IMR-90 (cell line): ENCODE measurements around the gene ALKBH7. TPM values are rescaled to one million over a fixed set of nuclear protein-coding genes. Genes with fewer than 3 reads are reported as not detected.

Experiments
- ATAC-seq: fragments of 200-7000 bp; cut with Tn5 transposase; 2 replicates; pipeline ENCODE4 v1.9.1; 2020; ENCODE audit warnings: low read depth, mild to moderate bottlenecking, moderate library complexity
- BruUV-seq: library from RNA; stranded (reverse); fragments of 400-500 nt; replicated peaks from 2 replicates; lab custom pipeline; 2021; lab: Mats Ljungman, UMichigan
- CTCF ChIA-PET: fragments of 300-600 bp; formaldehyde crosslinking; extraction: SDS; loops from one replicate; lab custom pipeline; 2021; ENCODE audit warnings: antibody characterized with exemption; lab: Yijun Ruan, JAX
- POLR2A ChIA-PET: fragments of 300-600 bp; sonication (Branson Sonifier 250); formaldehyde crosslinking; loops from one replicate; lab custom pipeline; 2022; ENCODE audit warnings: antibody characterized with exemption; ENCODE audit not compliant: unreplicated experiment; lab: Charles Lee
- DNase-seq: peaks from one replicate; pipeline ENCODE4 v3.0.0; 2013
- H2AFZ ChIP-seq: replicated peaks from 2 replicates; pipeline ENCODE3; 2013; ENCODE audit warnings: low read length, mild to moderate bottlenecking; ENCODE audit not compliant: poor library complexity
- H2AK5ac ChIP-seq: 2 replicates; pipeline ENCODE4 v1.6.1; 2013; ENCODE audit warnings: low read depth, low read length, inconsistent platforms
- H2AK9ac ChIP-seq: replicated peaks from 2 replicates; pipeline ENCODE3; 2013; ENCODE audit warnings: mild to moderate bottlenecking, low read depth, low read length, moderate library complexity; ENCODE audit not compliant: poor library complexity
- H2BK120ac ChIP-seq: 2 replicates; pipeline ENCODE4 v1.6.1; 2013; ENCODE audit warnings: low read depth, low read length, inconsistent platforms
- H2BK15ac ChIP-seq: 3 replicates; pipeline ENCODE4 v1.6.1; 2013; ENCODE audit warnings: low read depth, low read length, inconsistent platforms
- H2BK20ac ChIP-seq: 2 replicates; pipeline ENCODE4 v1.6.1; 2013; ENCODE audit warnings: low read depth, mild to moderate bottlenecking, inconsistent platforms, low read length, moderate library complexity
- H2BK5ac ChIP-seq: 2 replicates; pipeline ENCODE4 v1.6.1; 2013; ENCODE audit warnings: mild to moderate bottlenecking, low read depth, low read length, inconsistent platforms; ENCODE audit not compliant: poor library complexity, severe bottlenecking
- H3K14ac ChIP-seq: replicated peaks from 2 replicates; pipeline ENCODE4 v1.6.1; 2013; ENCODE audit warnings: low read depth, low read length, inconsistent platforms
- H3K18ac ChIP-seq: 2 replicates; pipeline ENCODE4 v1.6.1; 2013; ENCODE audit warnings: low read depth, low read length, control low read depth
- H3K23ac ChIP-seq: 2 replicates; pipeline ENCODE4 v1.6.1; 2013; ENCODE audit warnings: low read depth, low read length, inconsistent platforms
- H3K27ac ChIP-seq: 2 replicates; pipeline ENCODE4 v1.5.1; 2013; ENCODE audit warnings: mild to moderate bottlenecking, control low read depth, low read length; ENCODE audit not compliant: insufficient read depth
- H3K27me3 ChIP-seq: 2 replicates; pipeline ENCODE4 v1.6.1; 2013; ENCODE audit warnings: low read length; ENCODE audit not compliant: control insufficient read depth, insufficient read depth
- H3K36me3 ChIP-seq: 2 replicates; pipeline ENCODE4 v1.6.1; 2013; ENCODE audit warnings: low read length, mixed read lengths; ENCODE audit not compliant: control insufficient read depth, insufficient read depth
- H3K4ac ChIP-seq: 2 replicates; pipeline ENCODE4 v1.6.1; 2013; ENCODE audit warnings: low read depth, low read length, inconsistent platforms
- H3K4me1 ChIP-seq: 2 replicates; pipeline ENCODE4 v1.6.1; 2013; ENCODE audit warnings: low read length, mixed read lengths; ENCODE audit not compliant: control insufficient read depth, insufficient read depth
- H3K4me2 ChIP-seq: 2 replicates; pipeline ENCODE4 v1.6.1; 2013; ENCODE audit warnings: low read depth, mild to moderate bottlenecking, control low read depth, low read length, moderate library complexity
- H3K4me3 ChIP-seq: 2 replicates; pipeline ENCODE4 v1.5.1; 2013; ENCODE audit warnings: low read depth, mild to moderate bottlenecking, control low read depth, low read length, moderate library complexity; ENCODE audit not compliant: insufficient read depth
- H3K56ac ChIP-seq: 2 replicates; pipeline ENCODE4 v1.6.1; 2013; ENCODE audit warnings: low read length, inconsistent platforms; ENCODE audit not compliant: insufficient read depth; ENCODE audit errors: extremely low read depth
- H3K79me1 ChIP-seq, 2 experiments: 2 replicates each; pipeline ENCODE4 v1.6.1; 2013; ENCODE audit warnings: low read length in 2 of 2, inconsistent platforms in 1 of 2, low read depth in 1 of 2
- H3K9ac ChIP-seq: 2 replicates; pipeline ENCODE4 v1.6.1; 2013; ENCODE audit warnings: low read depth, low read length, control low read depth
- H3K9me1 ChIP-seq: 2 replicates; pipeline ENCODE4 v1.6.1; 2013; ENCODE audit warnings: low read length, inconsistent platforms; ENCODE audit not compliant: insufficient read depth
- H3K9me3 ChIP-seq: 2 replicates; pipeline ENCODE4 v1.6.1; 2013; ENCODE audit warnings: low read length; ENCODE audit not compliant: control insufficient read depth, insufficient read depth
- H4K20me1 ChIP-seq: 2 replicates; pipeline ENCODE4 v1.6.1; 2013; ENCODE audit warnings: low read length, inconsistent platforms; ENCODE audit not compliant: insufficient read depth
- H4K5ac ChIP-seq: 2 replicates; pipeline ENCODE4 v1.6.1; 2013; ENCODE audit warnings: mild to moderate bottlenecking, low read depth, low read length, control low read depth
- H4K8ac ChIP-seq, 2 experiments: 2 replicates each; pipeline ENCODE4 v1.6.1; 2013; ENCODE audit warnings: low read depth in 2 of 2, low read length in 2 of 2, control low read depth in 1 of 2, inconsistent platforms in 1 of 2
- H4K91ac ChIP-seq: 2 replicates; pipeline ENCODE4 v1.6.1; 2013; ENCODE audit warnings: low read depth, low read length, inconsistent platforms; ENCODE audit not compliant: insufficient read depth
- BHLHE40 ChIP-seq: fragments of 150-350 bp; IDR thresholded peaks from 2 replicates; pipeline ENCODE4 v1.6.1; 2016; ENCODE audit warnings: mild to moderate bottlenecking, low read depth, low read length
- CEBPB ChIP-seq: IDR thresholded peaks from 2 replicates; pipeline ENCODE4 v1.6.1; 2012; ENCODE audit warnings: low read depth, low read length, improper control_type of control experiment
- CHD1 ChIP-seq: IDR thresholded peaks from 2 replicates; pipeline ENCODE4 v1.6.1; 2012; ENCODE audit warnings: low read depth, low read length, improper control_type of control experiment
- CTCF ChIP-seq: conservative IDR thresholded peaks from 2 replicates; pipeline ENCODE4 v1.5.1; 2012; ENCODE audit warnings: mild to moderate bottlenecking, low read depth, low read length, improper control_type of control experiment
- ELK1 ChIP-seq: fragments of 150-350 bp; IDR thresholded peaks from 2 replicates; pipeline ENCODE4 v1.6.1; 2016; ENCODE audit warnings: low read depth, mild to moderate bottlenecking, low read length, moderate library complexity, borderline replicate concordance
- FOS ChIP-seq: fragments of 150-350 bp; IDR thresholded peaks from 2 replicates; pipeline ENCODE4 v1.6.1; 2016; ENCODE audit warnings: low read depth, low read length
- MAFK ChIP-seq: IDR thresholded peaks from 2 replicates; pipeline ENCODE4 v1.6.1; 2012; ENCODE audit warnings: low read depth, low read length, improper control_type of control experiment
- MAZ ChIP-seq: IDR thresholded peaks from 2 replicates; pipeline ENCODE4 v1.6.1; 2012; ENCODE audit warnings: low read depth, mild to moderate bottlenecking, low read length, improper control_type of control experiment, moderate library complexity, borderline replicate concordance
- MXI1 ChIP-seq: IDR thresholded peaks from 2 replicates; pipeline ENCODE4 v1.6.1; 2012; ENCODE audit warnings: low read depth, mild to moderate bottlenecking, low read length, moderate library complexity, borderline replicate concordance
- NFE2L2 ChIP-seq: fragments of 150-350 bp; IDR thresholded peaks from 2 replicates; pipeline ENCODE4 v1.6.1; 2016; ENCODE audit warnings: low read depth, mild to moderate bottlenecking, low read length
- POLR2A ChIP-seq: IDR thresholded peaks from 2 replicates; pipeline ENCODE4 v1.6.1; 2012; ENCODE audit warnings: mild to moderate bottlenecking, low read depth, low read length
- RAD21 ChIP-seq: IDR thresholded peaks from 2 replicates; pipeline ENCODE4 v1.6.1; 2012; ENCODE audit warnings: low read length, improper control_type of control experiment
- RCOR1 ChIP-seq: IDR thresholded peaks from 2 replicates; pipeline ENCODE4 v1.6.1; 2012; ENCODE audit warnings: mild to moderate bottlenecking, low read length, improper control_type of control experiment; ENCODE audit not compliant: insufficient replicate concordance
- RFX5 ChIP-seq: IDR thresholded peaks from 2 replicates; pipeline ENCODE4 v1.8.0; 2012; ENCODE audit warnings: low read depth, mild to moderate bottlenecking, low read length, moderate library complexity
- SMC3 ChIP-seq: fragments of 150-350 bp; IDR thresholded peaks from 2 replicates; pipeline ENCODE4 v1.6.1; 2016; ENCODE audit warnings: low read depth, mild to moderate bottlenecking, antibody characterized with exemption, low read length, moderate library complexity
- WGBS, 2 experiments: methylation state at CpG; one replicate each; pipeline versions ENCODE4 v1.1.5 to v1.1.7; 2013; ENCODE audit warnings: missing lambda C conversion rate in 2 of 2; ENCODE audit not compliant: insufficient read length in 1 of 2; ENCODE audit errors: extremely low coverage in 2 of 2; 5-methylcytosine and 5-hydroxymethylcytosine counted together
- dilution Hi-C: fragments of 300-500 bp; cut with HindIII; formaldehyde crosslinking; loops from one replicate; pipeline ENCODE4 v1.14.3; 2018; ENCODE audit warnings: low sequenced_read_pairs; ENCODE audit not compliant: unreplicated experiment
- in situ Hi-C: fragments of 300-500 bp; cut with MboI; formaldehyde crosslinking; loops from 3 replicates; pipeline ENCODE4 v1.14.3; 2019; ENCODE audit warnings: low sequenced_read_pairs, inconsistent platforms, mixed read lengths
- intact Hi-C: fragments of 100-400 bp; cut with micrococcal nuclease; formaldehyde crosslinking; loops from 2 replicates; pipeline ENCODE4 v1.10.0; 2022
- polyA plus RNA-seq, 3 experiments: library from polyadenylated mRNA; depleted of rRNA; stranded (reverse); fragments of >200 nt; gene quantifications; 2 replicates each; pipeline ENCODE4 v1.2.3, GENCODE V29; 2012; ENCODE audit warnings: low replicate concordance in 1 of 3
- total RNA-seq: library from RNA; depleted of rRNA; stranded (reverse); fragments of >200 nt; gene quantifications from 2 replicates; pipeline ENCODE4 v1.2.3, GENCODE V29; 2012
- TF ChIP-seq, protein P1 (sequence below): fragments of 150-350 bp; IDR thresholded peaks from 2 replicates; pipeline ENCODE4 v1.6.1; 2017; ENCODE audit warnings: mild to moderate bottlenecking, antibody characterized with exemption, low read length, low read depth

Gene ALKBH7
- total and polyA plus RNA-seq, 2 of the 4 experiments (the other 2 are of a cell fraction) = 9.3 to 22.5 TPM

- Histone ChIP-seq H3K79me1 (peaks cover 0 to 3% of the 10 kb centered on the region in 2 experiments; a peak in 2 of 4 replicates), H3K4me2 (no peak overlapping the region), H3K9ac (no peak overlapping the region), H2BK15ac (no peak overlapping the region), H4K91ac (no peak overlapping the region), H3K27ac (no peak overlapping the region), H2BK5ac (no peak overlapping the region), H3K14ac (no peak overlapping the region), H3K23ac (no peak overlapping the region), H3K9me3 (peaks cover 7% of the 10 kb centered on the region; the same call in 1 of the 2 replicates), H4K5ac (no peak overlapping the region), H3K9me1 (no peaks in the 10 kb centered on the region), H2BK120ac (no peak overlapping the region), H3K56ac (no peak overlapping the region), H2AK5ac (no peak overlapping the region), H4K8ac (no peak overlapping the region), H3K4me1 (peaks cover 5% of the 10 kb centered on the region), H3K4ac (no peak overlapping the region), H2BK20ac (no peak overlapping the region), H2AK9ac (no peak overlapping the region), H3K4me3 (no peak overlapping the region), H4K20me1 (no peaks in the 10 kb centered on the region), H3K27me3 (no peaks in the 10 kb centered on the region), H3K36me3 (peaks cover 46% of the 10 kb centered on the region), H3K18ac (no peak overlapping the region), H2AFZ (no peak overlapping the region)
- CTCF ChIA-PET = no interaction called here
- intact Hi-C loops = no loop called here
- WGBS, 2 experiments = 100% methylated on average over 1 of the region's 3 CpGs; no CpG with 5 or more reads in 1 of the 2 experiments
- DNase-seq = no peak
- in situ Hi-C loops = no loop called here
- no TSS peak for BruUV-seq
- dilution Hi-C loops = no loop called here
- TF ChIP-seq CTCF = no peak
- no peak for TF ChIP-seq MAFK
- TF ChIP-seq FOS = no peak
- TF ChIP-seq ELK1 = no peak
- no peak for TF ChIP-seq RAD21
- no peak for TF ChIP-seq MAZ
- TF ChIP-seq POLR2A = no peak
- TF ChIP-seq NFE2L2 = no peak
- TF ChIP-seq RCOR1 = no peak
- TF ChIP-seq CHD1 = no peak
- TF ChIP-seq RFX5 = no peak
- TF ChIP-seq, protein P1, sequence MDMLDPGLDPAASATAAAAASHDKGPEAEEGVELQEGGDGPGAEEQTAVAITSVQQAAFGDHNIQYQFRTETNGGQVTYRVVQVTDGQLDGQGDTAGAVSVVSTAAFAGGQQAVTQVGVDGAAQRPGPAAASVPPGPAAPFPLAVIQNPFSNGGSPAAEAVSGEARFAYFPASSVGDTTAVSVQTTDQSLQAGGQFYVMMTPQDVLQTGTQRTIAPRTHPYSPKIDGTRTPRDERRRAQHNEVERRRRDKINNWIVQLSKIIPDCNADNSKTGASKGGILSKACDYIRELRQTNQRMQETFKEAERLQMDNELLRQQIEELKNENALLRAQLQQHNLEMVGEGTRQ = no peak
- no peak for TF ChIP-seq BHLHE40
- TF ChIP-seq MXI1 = no peak
- TF ChIP-seq CEBPB = no peak
- TF ChIP-seq SMC3 = no peak
- POLR2A ChIA-PET = no interaction called here
- ATAC-seq = no peak
Measured at GRCh38 chr19:6379744-6380143, 7.2 kb downstream of the ALKBH7 start.
